Measurements from ENCODE around the gene GLT6D1. TPM values are rescaled to one million over a fixed set of nuclear protein-coding genes. Genes with fewer than 3 reads are reported as not detected.

The GLT6D1 gene
- total RNA-seq, 1 experiment from 2014 or later = not detected

Other genes starting within 250 kb of the GLT6D1 start
- gene PPP1R26, start 159.8 kb downstream of the GLT6D1 start, total RNA-seq (2014; rRNA removed; shearing (Covaris generic)) = 37.3 and 39.3 TPM in 2 replicates
- 170 and 184 TPM in 2 replicates for gene MRPS2, start 138.9 kb downstream of the GLT6D1 start, total RNA-seq (2014; rRNA removed; shearing (Covaris generic))
- gene LCN1, start 118.1 kb downstream of the GLT6D1 start, total RNA-seq (2014; rRNA removed; shearing (Covaris generic)) = 25.8 and 30.3 TPM in 2 replicates
- not detected in 2 replicates for gene OBP2A, start 93.4 kb downstream of the GLT6D1 start, total RNA-seq (2014; rRNA removed; shearing (Covaris generic))
- 2.9 and 3.7 TPM in 2 replicates for gene PAEP, start 77.8 kb downstream of the GLT6D1 start, total RNA-seq (2014; rRNA removed; shearing (Covaris generic))
- not detected in 2 replicates for gene LCN9, start 23.8 kb upstream of the GLT6D1 start, total RNA-seq (2014; rRNA removed; shearing (Covaris generic))
- not detected in 2 replicates for gene SOHLH1, start 59.9 kb upstream of the GLT6D1 start, total RNA-seq (2014; rRNA removed; shearing (Covaris generic))
- not detected in 2 replicates for gene KCNT1, start 62.6 kb upstream of the GLT6D1 start, total RNA-seq (2014; rRNA removed; shearing (Covaris generic))

Measured in NCI-H460 (cell line).